Fibroblast of the aortic adventitia (primary cell): Measurements from ENCODE around the gene SELENOF. TPM values are rescaled to one million over a fixed set of nuclear protein-coding genes. Genes with fewer than 3 reads are reported as not detected.

Experiments used
- DNase-seq: peaks from one replicate; pipeline ENCODE4 v3.0.0-alpha.2; 2010; ENCODE audit warnings: low read depth
- H3K4me3 ChIP-seq: 2 replicates; pipeline ENCODE4 v1.5.1; 2011; ENCODE audit warnings: low read depth, mild to moderate bottlenecking, control low read depth, low read length, moderate library complexity
- total RNA-seq: library from RNA; depleted of rRNA; stranded (reverse); fragments of >200 nt; gene quantifications from 2 replicates; pipeline ENCODE4 v1.2.3, GENCODE V29; 2012; ENCODE audit warnings: low replicate concordance
- TF ChIP-seq, protein P1 (sequence below): IDR thresholded peaks from 2 replicates; pipeline ENCODE4 v1.5.1; 2011; ENCODE audit warnings: mild to moderate bottlenecking, low read length, control low read depth, inconsistent platforms; ENCODE audit not compliant: insufficient read depth

The SELENOF gene
- total RNA-seq, 1 donor = 321 TPM

DNA sequence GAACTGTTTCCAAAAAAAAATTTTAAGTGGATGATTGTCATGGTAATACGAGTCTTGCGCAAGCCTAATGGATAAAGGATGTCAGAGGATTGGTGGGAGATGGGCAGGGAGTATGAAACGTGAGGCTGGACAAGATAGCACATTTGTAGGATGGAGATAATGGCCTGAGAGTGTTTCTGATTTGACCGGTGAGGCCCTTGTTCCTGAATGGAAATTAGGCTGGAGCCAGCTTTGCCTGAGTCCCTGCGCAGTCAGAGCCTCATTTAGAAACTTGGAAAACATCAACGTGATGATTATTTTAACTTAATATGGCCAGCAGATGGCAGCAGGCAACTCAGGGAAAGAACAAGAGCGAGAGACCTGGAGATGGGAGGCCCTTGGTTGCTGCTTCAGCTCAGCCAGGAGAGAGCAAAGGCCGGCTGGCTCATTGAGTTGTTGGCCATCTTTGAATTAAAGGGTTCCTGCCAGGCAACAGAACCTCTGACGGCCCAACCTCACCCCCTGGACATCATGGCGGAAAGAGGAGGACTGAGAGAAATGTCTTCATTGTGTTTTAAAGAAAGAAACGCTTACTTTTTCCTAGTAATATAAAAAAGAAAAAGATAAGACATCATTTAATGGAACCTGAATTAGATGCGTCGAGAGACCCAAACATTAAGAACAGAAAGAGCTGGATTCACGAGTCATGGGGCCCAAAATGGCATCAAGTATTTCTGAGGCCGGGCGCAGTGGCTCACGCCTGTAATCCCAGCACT lies 80.3 kb downstream of the SELENOF start:
- TF ChIP-seq, protein P1, sequence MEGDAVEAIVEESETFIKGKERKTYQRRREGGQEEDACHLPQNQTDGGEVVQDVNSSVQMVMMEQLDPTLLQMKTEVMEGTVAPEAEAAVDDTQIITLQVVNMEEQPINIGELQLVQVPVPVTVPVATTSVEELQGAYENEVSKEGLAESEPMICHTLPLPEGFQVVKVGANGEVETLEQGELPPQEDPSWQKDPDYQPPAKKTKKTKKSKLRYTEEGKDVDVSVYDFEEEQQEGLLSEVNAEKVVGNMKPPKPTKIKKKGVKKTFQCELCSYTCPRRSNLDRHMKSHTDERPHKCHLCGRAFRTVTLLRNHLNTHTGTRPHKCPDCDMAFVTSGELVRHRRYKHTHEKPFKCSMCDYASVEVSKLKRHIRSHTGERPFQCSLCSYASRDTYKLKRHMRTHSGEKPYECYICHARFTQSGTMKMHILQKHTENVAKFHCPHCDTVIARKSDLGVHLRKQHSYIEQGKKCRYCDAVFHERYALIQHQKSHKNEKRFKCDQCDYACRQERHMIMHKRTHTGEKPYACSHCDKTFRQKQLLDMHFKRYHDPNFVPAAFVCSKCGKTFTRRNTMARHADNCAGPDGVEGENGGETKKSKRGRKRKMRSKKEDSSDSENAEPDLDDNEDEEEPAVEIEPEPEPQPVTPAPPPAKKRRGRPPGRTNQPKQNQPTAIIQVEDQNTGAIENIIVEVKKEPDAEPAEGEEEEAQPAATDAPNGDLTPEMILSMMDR = peak; percentile 60
- peak; percentile 94 for DNase-seq
- H3K4me3 ChIP-seq = no peak overlapping the region

DNA sequence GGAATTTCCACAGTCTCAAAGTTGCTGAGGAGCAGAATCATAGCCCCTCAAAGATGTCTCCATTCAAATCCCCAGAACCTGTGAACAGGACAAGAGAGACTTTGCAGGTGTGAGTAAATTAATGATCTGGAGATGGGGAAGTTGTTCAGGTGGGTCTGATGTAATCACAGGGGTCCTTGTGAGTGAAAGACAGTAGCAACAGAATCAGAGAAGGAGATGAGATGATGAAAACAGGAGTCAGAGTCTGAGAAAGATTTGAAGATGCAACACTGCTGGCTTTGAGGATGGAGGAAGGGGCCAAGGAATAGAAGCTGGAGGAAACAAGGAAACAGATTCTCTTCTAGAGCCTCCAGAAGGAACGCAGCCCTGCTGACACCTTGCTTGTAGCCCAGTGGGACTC lies 81.5 kb downstream of the SELENOF start:
- H3K4me3 ChIP-seq = no peak overlapping the region
- DNase-seq = no peak
- TF ChIP-seq, protein P1 = no peak

DNA sequence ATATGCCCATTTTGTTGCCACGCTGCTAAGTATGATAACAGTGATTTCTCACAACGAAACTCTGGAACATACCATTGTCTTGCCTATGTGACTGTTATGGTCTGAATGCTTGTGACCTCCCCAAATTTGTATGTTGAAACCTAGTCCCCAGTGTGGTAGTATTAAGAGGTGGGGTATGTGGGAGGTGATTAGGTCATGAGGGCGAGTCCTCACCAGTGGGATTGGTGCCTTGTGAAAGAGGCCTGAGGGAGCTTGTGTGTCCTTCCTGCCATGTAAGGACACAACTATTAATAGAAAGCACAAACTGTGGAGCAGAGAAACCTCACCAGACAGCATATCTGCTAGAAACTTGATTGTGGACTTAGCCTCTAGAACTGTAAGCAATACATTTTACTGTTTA lies 84.6 kb downstream of the SELENOF start:
- DNase-seq = no peak
- TF ChIP-seq, protein P1 = no peak
- no peak overlapping the region for H3K4me3 ChIP-seq

DNA sequence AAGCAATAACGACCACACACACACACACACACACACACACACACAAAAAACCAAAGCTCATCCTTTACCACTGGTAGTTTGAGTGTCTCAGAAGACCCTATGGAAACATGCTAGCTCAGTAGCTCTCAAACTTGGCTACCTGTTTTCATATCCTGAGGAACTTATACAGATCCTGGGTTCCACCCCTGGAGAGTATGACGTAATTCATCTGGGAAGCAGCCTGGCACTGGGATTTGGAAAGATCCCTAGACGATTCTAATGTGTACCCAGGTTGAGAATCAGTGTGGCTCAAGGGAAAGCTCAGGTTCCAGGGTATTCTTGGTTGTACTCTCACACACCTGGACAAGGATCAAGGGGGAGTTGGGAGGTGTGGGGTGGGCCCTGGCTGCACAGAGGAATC lies 85.9 kb downstream of the SELENOF start:
- TF ChIP-seq, protein P1 = no peak
- DNase-seq = no peak
- no peak overlapping the region for H3K4me3 ChIP-seq

DNA sequence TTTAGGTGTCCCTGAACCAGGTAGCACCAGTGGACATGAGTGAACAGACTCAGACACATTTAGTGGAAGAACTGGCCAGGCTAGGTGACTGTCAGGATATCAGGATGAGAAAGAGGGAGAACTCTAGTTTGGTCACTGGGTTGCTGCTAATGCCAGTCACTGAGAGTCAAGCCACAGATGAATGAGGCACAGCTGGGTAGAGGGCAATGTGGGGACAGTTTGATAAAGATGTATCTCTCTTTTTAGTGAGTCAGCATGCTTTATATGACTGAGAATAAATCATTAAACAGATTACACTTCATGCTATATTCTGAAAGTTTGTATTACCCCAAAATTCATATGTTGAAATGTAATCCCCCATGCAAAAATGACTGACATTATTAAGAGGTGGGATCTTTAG lies 87.1 kb downstream of the SELENOF start:
- TF ChIP-seq, protein P1 = no peak

DNA sequence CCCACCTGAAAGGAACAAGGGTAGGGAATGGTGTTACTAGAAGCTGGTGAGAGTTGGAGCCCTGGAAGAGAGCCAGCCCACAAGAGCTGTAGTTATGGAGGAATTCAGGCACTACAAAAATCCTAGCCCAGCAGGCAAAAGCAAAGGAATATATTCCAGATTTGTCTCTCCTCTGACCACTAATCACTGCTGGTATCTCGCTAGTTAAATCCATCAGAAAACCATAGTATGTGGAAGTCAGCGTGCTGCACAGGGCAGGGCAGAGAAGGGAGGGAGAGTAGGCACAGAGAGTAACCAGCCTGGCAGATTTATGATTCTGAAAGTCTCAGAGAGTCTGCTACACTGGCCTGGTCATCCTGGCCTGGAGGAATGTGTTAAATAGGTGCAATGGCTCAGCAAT lies 88.6 kb downstream of the SELENOF start:
- TF ChIP-seq, protein P1 = no peak
- H3K4me3 ChIP-seq = no peak overlapping the region
- peak; percentile 49 for DNase-seq

More for the DNA sequence above, 87.1 kb downstream of the SELENOF start:
- DNase-seq = no peak
- no peak overlapping the region for H3K4me3 ChIP-seq
